ENCODE results near the gene CPLANE2.
A peak's percentile ranks its signal among the peaks of the same experiment; 100 is the strongest.

The CPLANE2 gene, protein sequence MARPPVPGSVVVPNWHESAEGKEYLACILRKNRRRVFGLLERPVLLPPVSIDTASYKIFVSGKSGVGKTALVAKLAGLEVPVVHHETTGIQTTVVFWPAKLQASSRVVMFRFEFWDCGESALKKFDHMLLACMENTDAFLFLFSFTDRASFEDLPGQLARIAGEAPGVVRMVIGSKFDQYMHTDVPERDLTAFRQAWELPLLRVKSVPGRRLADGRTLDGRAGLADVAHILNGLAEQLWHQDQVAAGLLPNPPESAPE

GRCh38 chr1:16236511-16237342 lies at the start of gene CPLANE2:
Gene CPLANE2, minus strand, starts transcription at chr1:16237183. Its CDS starts 441 bp downstream, at chr1:16236742.
- H3K27me3 Mint-ChIP-seq (ENCODE audit: low read depth) = peaks cover 5% of the 10 kb centered on the region
- H3K4me3 Mint-ChIP-seq = peak within 1 kb of the TSS; percentile 87 to 91 (median 88)
- H3K4me1 Mint-ChIP-seq = peaks cover 21% of the 10 kb centered on the region
- H3K27ac Mint-ChIP-seq = peak within 1 kb of the TSS; percentile 71 to 92 (median 88)
- H3K36me3 Mint-ChIP-seq (ENCODE audit: low read depth) = no peaks in the 10 kb centered on the region
- peak in 1 of 3 experiments; percentile 3 for TF ChIP-seq CTCF (IDR thresholded peaks at IDR 0.05; ENCODE audit: unreplicated experiment in 3 of 3)
- H3K9me3 Mint-ChIP-seq = no peaks in the 10 kb centered on the region

GRCh38 chr1:16286122-16286521 lies 49.1 kb upstream of the CPLANE2 start:
- Mint-ChIP-seq H3K27ac (no peak overlapping the region), H3K4me3 (no peak overlapping the region), H3K9me3 (no peaks in the 10 kb centered on the region), H3K36me3 (ENCODE audit: low read depth) (peaks cover 31% of the 10 kb centered on the region), H3K4me1 (no peaks in the 10 kb centered on the region), H3K27me3 (ENCODE audit: low read depth) (no peaks in the 10 kb centered on the region)
- TF ChIP-seq CTCF (IDR thresholded peaks at IDR 0.05; ENCODE audit: unreplicated experiment in 3 of 3) = no peak

DNA sequence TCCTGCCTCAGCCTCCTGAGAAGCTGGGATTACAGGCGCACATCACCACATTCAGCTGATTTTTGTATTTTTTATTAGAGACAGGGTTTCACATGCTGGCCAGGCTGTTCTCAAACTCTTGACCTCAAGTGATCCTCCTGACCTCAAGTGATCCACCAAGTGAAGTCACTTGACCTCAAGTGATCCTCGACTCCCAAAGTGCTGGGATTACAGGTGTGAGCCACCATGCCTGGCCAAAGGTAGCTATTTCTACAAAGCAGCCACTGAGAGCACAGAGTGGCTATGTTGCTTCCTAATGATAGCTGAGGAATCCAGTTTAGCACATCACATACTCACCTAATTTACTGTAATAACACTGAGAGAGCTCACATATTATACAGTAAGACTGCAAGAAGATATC lies 44.8 kb upstream of the CPLANE2 start:
- H3K9me3 Mint-ChIP-seq = no peaks in the 10 kb centered on the region
- peaks cover 2% of the 10 kb centered on the region for H3K4me1 Mint-ChIP-seq
- peaks cover 15% of the 10 kb centered on the region for H3K36me3 Mint-ChIP-seq (ENCODE audit: low read depth)
- TF ChIP-seq CTCF (IDR thresholded peaks at IDR 0.05; ENCODE audit: unreplicated experiment in 3 of 3) = no peak
- H3K27ac Mint-ChIP-seq = no peak overlapping the region
- no peak overlapping the region for H3K4me3 Mint-ChIP-seq
- no peaks in the 10 kb centered on the region for H3K27me3 Mint-ChIP-seq (ENCODE audit: low read depth)

DNA sequence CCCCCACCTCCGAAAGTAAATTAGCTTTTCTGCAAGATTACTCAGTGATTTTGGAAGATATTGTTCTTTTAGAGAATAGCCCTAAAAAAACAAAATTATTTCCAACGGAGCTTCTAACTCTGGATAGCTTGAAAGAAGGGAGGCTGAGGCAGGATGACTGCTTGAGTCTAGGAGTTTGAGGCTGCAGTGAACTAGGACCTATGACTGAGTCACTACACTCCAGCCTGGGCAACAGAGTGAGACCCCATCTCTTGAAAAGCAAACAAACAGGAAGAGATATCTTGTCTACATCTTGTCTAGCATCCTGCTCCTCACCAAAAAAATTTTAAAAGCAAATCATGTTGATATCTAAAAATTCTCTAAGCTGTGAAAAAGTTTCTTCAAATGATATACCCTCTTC lies 42.2 kb upstream of the CPLANE2 start:
- H3K9me3 Mint-ChIP-seq = no peaks in the 10 kb centered on the region
- H3K4me1 Mint-ChIP-seq = peaks cover 5% of the 10 kb centered on the region
- H3K27me3 Mint-ChIP-seq (ENCODE audit: low read depth) = no peaks in the 10 kb centered on the region
- H3K36me3 Mint-ChIP-seq (ENCODE audit: low read depth) = peaks cover 24% of the 10 kb centered on the region
- TF ChIP-seq CTCF (IDR thresholded peaks at IDR 0.05; ENCODE audit: unreplicated experiment in 3 of 3) = no peak
- H3K27ac Mint-ChIP-seq = no peak overlapping the region
- no peak overlapping the region for H3K4me3 Mint-ChIP-seq

GRCh38 chr1:16276302-16277030 lies 39.5 kb upstream of the CPLANE2 start:
- TF ChIP-seq CTCF (IDR thresholded peaks at IDR 0.05; ENCODE audit: unreplicated experiment in 3 of 3) = no peak
- peak overlapping the region in 1 of 3 experiments; percentile 19 for H3K27ac Mint-ChIP-seq
- no peaks in the 10 kb centered on the region for H3K9me3 Mint-ChIP-seq
- H3K36me3 Mint-ChIP-seq (ENCODE audit: low read depth) = peaks cover 19% of the 10 kb centered on the region
- peaks cover 5% of the 10 kb centered on the region for H3K4me1 Mint-ChIP-seq
- H3K27me3 Mint-ChIP-seq (ENCODE audit: low read depth) = no peaks in the 10 kb centered on the region
- H3K4me3 Mint-ChIP-seq = no peak overlapping the region
